Skeletal muscle cell (primary cell): ENCODE results near the gene SLC9A7.

Experiments used
- DNase-seq: peaks from one replicate; pipeline ENCODE4 v3.0.0-alpha.2; 2010; ENCODE audit warnings: low read depth
- H3K4me3 ChIP-seq: 2 replicates; pipeline ENCODE4 v1.5.1; 2011; ENCODE audit warnings: low read depth, mild to moderate bottlenecking, control low read depth, low read length, moderate library complexity

SLC9A7 gene

DNA sequence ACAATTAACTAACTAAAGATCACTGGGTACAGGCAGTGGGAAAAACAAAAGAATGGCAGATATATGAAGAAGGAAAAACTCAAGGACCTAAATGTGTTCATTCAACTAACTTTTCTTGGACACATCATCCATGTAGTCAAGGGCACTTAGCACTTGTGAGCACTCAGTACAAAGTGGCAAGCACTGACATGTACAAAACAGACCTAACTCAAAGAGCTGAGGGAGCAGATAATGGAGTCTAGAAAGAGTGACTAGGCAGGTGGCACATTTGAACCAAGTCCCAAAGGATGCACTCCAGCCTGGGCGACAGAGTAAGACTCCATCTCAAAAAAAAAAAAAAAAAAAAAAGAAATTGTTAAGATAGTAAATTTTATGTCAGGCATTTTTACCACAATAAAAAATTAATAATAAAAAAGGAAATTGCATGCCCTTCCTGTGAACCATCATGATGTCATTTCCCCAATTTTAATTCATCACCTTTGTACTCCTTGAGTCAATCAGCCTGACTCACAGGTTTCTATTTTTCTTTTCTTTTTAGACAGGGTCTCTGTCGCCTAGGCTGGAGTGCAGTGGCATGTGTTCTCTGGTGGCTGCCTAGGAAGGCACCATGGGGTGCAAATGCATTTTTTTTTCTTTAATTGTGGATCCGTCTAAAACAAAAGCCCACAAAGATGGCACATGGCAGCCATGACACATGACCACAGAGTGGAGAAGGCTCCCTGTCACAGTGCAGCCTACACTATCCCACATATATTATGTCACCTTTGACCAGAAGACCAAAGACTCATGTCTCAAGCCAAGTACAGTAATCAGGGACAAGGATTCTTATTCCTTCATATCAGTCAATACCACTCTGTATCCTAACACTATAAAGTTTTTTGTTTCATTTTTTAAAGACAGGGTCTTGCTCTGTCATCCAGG is 93.4 kb downstream of the SLC9A7 start:
- H3K4me3 ChIP-seq: no peak overlapping the region
- DNase-seq: no peak

- no peak for DNase-seq
- no peak overlapping the region for H3K4me3 ChIP-seq
Observed at GRCh38 chrX:46662188-46662958, 96.5 kb downstream of the SLC9A7 start.

DNA sequence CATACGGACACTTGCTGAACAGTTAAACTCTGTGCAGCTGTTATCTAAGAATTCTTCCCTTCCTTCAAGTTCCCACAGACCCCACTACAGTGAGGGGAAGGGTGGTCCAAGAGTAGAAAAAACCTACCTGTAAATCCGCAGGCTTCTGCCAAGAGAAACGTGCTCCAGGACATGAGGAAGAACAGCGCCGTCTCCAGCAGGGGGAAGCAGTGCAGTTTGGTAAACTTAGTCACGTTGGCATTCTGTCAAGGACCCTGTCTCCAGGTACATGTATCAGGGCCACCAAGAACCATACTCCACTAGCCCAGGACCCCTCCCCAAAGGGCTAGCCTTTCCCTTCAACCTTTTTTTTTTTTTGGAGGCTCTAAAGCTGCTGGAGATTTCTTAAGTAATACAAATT is 105.4 kb downstream of the SLC9A7 start:
- DNase-seq: no peak

DNA sequence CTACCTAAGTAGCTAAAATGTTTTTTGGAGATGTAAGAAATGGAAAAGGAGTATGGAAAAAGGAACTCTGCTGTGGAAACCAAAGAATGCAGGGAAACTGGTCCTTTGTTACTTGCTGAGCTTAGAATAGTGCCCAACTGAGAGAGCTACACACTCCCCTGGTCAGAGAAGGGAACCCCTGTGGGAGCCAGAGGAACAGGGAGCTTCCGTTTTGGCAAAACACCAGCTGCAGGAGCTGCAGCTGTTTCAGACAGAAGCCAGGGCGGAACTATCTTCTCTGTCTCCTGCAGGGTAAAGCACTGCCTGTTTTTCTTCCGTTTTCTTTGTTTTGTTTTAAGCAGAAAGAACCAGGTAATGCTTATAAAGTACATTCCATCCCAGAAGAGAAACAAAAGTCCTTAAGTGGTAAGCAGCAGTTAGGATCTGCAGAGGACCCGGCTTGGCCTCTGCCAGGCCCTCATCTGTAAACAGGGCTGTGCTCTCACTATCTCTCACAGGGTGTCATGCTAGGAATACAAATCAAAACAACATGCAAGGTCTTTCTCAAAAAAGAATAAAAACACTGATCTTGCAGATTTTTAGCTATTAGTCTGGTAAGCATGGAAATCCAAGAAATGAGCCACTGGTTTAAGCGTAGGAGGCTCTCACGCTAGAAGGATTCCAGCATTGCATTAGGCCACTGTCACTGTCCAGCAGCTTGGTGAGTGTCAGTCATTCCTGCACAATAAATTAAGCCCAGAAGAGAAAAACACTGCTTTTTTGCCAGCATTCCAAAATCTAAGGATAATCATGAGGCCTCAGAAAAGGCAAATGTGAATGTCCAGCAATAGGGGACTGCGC is 109.3 kb downstream of the SLC9A7 start:
- DNase-seq: no peak
- H3K4me3 ChIP-seq: no peak overlapping the region

More for the DNA sequence above, 105.4 kb downstream of the SLC9A7 start:
- H3K4me3 ChIP-seq: no peak overlapping the region

DNA sequence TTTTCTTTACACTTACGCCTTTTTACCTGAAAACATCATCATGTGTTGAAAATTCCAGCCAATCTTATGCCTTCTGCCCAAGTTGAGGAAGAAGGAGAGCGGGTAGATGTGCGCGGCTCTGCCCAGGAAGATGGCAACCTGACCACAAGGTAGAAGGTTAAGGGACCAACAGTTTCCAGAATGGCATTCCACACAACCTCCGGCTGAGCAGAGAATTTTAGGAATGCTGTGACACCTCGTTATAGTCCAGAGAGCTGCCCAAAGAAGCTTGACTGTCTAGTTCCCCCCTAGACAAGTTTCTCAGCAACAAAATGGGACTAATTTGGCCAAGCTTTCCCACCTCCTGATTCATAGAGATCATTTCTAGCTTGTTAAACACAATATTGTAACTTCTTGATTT is 110.3 kb downstream of the SLC9A7 start:
- no peak overlapping the region for H3K4me3 ChIP-seq
- DNase-seq: no peak

DNA sequence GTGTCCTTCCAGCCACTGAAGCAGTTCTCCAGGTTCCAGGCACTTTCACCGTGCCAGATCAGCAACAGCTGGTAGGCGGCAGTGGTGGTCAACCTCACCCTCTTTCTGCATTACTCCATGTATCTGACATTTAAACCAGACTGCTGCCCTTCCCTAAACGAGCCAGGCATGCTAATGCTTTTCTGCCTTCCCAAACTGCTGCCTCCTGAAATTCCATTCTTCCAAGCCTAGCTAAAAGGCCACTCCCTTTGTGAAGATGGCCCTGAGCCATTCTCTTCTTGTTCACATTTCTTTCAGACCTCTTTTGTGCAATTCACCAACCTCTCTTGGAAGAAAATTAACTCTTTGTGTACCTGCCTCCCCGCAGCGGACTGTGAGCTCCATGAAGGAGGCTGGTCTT is 111.7 kb downstream of the SLC9A7 start:
- DNase-seq: no peak
- H3K4me3 ChIP-seq: no peak overlapping the region

GRCh38 chrX:46645614-46646013 is 113.3 kb downstream of the SLC9A7 start:
- no peak overlapping the region for H3K4me3 ChIP-seq
- no peak for DNase-seq

- no peak for DNase-seq
- no peak overlapping the region for H3K4me3 ChIP-seq
Observed at GRCh38 chrX:46643636-46644035, 115.3 kb downstream of the SLC9A7 start.

DNA sequence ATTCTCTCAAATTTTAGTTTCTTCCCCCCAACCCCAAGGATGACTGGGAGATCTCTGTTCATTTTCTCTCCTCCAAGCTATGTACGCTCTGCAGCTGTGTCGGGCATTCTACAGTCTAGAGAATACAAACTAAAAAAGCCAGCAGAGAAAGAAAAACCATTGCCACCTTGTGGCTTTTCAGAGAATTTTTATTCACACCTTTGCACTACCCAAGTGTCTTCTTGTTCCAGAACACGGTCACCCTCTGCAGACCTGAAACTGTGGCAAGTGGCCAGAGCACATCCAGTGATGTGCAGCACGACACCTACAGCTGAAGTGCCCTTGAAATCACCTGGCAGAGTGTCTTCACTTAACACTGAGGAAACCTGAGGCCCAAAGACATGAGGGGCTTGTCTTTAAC is 116.8 kb downstream of the SLC9A7 start:
- DNase-seq: no peak
- no peak overlapping the region for H3K4me3 ChIP-seq

DNA sequence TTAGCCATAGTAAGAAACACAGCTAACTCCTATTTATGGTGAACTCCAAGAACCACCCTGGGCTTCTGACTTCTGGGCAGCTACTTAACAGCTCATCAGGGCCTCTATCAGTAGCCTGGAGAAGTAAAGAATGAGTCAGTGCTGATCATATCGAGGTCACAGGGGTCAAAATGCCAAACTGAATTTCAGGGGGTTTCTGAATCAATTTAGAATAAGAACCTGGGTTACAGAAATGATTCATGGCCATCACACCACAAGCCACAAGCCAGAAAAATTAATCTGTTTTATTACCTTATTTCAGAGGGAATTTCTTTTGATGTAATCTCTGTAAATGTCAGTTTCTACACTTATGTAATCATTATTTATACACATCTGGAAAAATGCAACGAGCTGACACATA is 121.0 kb downstream of the SLC9A7 start:
- no peak for DNase-seq
- H3K4me3 ChIP-seq: no peak overlapping the region

- DNase-seq: no peak
Observed at GRCh38 chrX:46636223-46636622, 122.7 kb downstream of the SLC9A7 start.

DNA sequence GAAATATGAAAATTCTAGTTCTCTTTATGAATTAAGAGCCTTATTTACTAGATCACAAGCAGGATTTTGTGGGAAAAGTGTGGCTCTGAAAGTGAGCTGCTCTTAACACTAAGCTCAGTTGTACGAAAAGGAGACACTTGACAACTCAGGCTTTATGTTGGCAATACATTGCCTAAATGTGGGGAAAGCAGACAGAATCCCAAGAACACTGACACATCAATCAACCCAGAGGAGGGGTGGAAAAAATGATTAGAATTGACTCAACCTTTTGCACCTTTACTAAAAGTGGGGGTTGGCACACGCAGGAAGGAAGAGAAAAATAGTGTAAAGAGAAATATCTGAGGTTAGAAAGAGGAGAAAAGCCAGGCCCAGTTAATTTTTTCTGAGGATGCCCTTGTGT is 123.7 kb downstream of the SLC9A7 start:
- DNase-seq: no peak
- no peak overlapping the region for H3K4me3 ChIP-seq

More at GRCh38 chrX:46636223-46636622, 122.7 kb downstream of the SLC9A7 start:
- no peak overlapping the region for H3K4me3 ChIP-seq

DNA sequence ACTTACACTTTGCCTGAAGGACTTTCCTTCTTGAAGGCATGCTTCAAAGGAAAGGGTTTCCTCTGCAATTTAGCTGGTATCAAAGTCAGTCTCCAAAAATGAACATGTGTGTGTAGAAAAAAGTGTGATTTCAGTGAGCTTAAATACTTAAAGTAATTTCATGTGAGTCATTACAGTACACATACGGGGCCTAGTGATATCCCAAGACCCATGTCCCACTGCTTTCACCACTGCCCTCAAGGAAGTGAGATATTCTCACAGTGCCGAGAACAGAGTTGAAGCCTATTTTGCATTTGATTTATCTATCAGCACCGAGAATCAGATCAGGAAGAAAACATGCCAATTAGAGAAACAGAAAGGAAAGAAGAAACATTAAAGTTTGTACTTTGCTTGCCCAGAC is 124.3 kb downstream of the SLC9A7 start:
- DNase-seq: no peak
- no peak overlapping the region for H3K4me3 ChIP-seq

DNA sequence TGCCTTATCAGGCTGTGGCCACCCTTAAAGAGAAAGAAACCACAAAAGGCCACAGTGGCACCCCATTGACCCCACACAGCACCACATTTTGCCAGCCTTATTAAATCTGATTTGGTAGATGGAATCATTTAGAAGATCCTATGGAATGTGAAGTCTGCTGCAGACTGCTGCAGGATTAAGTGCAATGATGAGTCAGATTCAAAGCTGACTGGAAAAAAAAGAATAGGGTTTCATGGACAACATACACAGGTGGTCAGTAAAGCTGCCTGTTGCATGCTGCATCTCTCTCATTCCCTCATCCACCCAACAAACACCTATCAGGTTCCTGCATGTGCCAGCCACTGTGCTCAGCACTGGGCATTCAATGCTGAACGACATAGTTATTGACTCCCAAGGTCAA is 128.8 kb downstream of the SLC9A7 start:
- DNase-seq: no peak
- no peak overlapping the region for H3K4me3 ChIP-seq

DNA sequence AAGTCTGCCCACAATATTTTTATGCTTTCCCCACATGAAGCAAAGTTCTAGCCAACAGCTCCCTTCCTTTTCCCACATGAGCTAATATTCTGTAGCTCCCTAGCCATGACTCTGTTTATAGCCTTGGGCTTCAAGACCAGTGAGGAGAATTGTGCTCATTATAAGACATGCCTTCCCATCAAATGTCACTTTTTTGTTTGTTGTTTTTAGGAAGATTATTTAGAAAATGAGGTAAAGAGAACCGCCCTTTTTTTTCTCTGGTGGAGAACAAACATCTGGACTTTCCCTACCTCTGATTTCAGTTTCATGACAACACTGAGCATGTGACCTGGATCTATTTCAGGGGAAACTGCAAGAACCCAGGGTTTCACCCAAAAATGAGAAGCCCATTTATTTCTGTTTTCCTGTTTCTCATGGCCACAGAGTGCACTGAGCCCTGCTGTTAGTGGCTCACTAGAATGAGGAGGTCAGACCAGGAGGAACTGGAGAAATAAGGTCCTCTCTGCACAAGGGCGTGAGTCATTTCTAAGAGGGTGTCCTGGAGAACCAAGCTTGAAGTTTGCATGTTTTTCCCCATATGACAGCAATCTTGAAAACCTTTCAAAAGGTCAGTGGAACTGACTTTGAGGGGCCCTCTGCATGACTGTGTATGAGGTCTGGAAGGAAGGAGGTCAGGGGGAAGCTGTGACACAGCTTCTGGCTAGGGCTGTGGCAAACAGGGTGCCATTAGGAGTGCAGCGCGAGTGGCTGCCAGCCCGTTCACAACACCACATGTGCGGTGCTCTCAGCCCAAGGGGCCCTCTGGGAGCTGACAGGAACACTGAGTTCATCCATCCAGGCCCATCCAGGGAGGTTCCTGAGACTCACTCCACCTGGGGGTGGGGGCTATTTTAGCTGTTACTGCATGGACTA is 130.2 kb downstream of the SLC9A7 start:
- no peak for DNase-seq
- H3K4me3 ChIP-seq: no peak overlapping the region

DNA sequence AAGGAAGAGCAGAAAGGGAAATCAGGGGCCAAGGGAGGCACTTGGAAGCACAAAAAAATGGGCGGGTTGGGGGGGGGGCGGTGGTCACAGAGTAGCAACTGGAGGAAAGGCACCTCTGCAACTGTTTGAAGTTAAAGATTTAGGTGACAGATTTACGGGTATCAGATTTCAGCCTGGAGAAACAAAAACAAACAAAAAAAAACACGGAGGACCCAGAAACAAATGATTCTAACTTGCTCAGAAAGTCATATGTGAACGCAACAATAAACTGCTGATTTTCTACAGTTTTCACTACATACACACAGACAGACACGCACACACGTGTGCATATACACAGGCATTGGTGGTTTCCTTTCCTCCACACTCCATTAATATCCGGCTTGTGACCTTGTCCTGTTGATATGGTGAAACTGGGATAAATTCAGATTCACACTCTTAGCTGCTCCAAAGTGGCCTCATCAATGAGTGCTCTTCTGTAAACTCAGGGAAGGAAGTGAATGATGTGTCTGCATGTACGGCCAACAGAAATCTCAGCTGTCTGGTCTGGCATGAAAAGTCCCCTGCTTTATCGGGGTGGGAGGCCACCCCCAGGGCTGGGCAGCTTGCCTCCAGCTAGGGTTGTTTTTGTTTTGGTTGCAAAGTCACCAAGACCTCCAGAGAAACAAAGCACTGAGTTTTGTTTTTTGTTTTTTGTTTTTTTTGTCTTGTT is 131.1 kb downstream of the SLC9A7 start:
- no peak overlapping the region for H3K4me3 ChIP-seq
- DNase-seq: no peak

- no peak overlapping the region for H3K4me3 ChIP-seq
- DNase-seq: no peak
Observed at GRCh38 chrX:46627062-46627461, 131.9 kb downstream of the SLC9A7 start.

DNA sequence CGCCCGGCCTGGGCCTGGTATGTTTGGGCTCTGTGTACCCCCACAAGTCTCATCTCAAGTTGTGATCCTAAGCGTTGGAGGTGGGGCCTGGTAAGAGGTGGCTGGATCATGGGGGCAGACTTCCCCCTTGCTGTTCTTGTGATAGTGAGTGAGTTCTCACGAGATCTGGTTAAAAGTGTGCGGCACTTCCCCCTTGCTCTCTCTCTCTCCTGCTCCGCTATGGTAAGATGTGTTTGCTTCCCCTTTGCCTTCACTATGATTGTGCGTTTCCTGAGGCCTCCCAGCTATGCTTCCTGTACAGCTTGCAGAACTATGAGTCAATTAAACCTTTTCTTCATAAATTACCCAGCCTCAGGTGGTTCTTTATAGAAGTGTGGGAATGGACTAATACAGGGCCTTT is 132.4 kb downstream of the SLC9A7 start:
- H3K4me3 ChIP-seq: no peak overlapping the region
- DNase-seq: no peak
